Endothelial cell of umbilical vein (primary cell): ENCODE measurements around the gene PHACTR2.

Source experiments
- CTCF ChIP-seq, 2 donors: IDR thresholded peaks; 1 replicate in 1 of 2; 2 replicates in 1 of 2; pipeline ENCODE4 v1.5.1; 2011; ENCODE audit warnings: low read length in 2 of 2, mild to moderate bottlenecking in 2 of 2, moderate library complexity in 2 of 2, control low read depth in 1 of 2, inconsistent platforms in 1 of 2, low read depth in 1 of 2; ENCODE audit not compliant: insufficient read depth in 1 of 2; ENCODE audit errors: extremely low read depth in 1 of 2
- EZH2 ChIP-seq: IDR thresholded peaks from 2 replicates; pipeline ENCODE4 v1.6.1; 2012; ENCODE audit warnings: borderline replicate concordance, low read depth, mild to moderate bottlenecking, moderate library complexity, low read length, inconsistent platforms; ENCODE audit not compliant: severe bottlenecking
- FOS ChIP-seq: IDR thresholded peaks from 2 replicates; pipeline ENCODE4 v1.6.1; 2011; ENCODE audit warnings: mild to moderate bottlenecking, low read length, moderate library complexity, borderline replicate concordance; ENCODE audit not compliant: insufficient read depth
- MAX ChIP-seq: IDR thresholded peaks from 2 replicates; pipeline ENCODE4 v1.6.1; 2011; ENCODE audit not compliant: insufficient read depth, insufficient read length
- MYC ChIP-seq: IDR thresholded peaks from one replicate; pipeline ENCODE4 v1.6.1; 2011; ENCODE audit warnings: mild to moderate bottlenecking, low read depth, low read length
- POLR2A ChIP-seq: IDR thresholded peaks from 2 replicates; pipeline ENCODE4 v1.6.1; 2012; ENCODE audit warnings: low read depth, mild to moderate bottlenecking, control low read depth, low read length
- POLR2AphosphoS5 ChIP-seq: IDR thresholded peaks from 2 replicates; pipeline ENCODE4 v1.6.1; 2012; ENCODE audit warnings: low read depth, mild to moderate bottlenecking, control low read depth, low read length, moderate library complexity; ENCODE audit not compliant: insufficient read depth

DNA sequence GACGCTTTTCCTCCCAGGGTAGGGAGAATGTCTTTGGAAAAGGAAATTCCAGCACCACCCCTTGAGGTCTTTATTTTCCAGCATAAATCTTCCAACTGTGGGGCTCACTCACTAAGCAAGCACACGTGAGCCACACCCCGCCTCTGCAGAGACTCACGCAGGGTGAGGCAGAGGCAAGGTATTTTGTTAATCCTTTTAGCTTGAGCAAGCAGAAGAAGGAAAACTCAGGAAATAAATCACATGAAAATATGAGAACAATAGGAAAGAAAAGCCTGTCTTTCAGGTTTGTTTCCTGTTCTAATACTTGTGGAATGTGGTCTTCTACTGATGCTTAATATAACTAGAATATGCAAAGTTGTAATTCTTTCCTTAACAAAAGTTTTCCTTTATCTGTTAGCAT lies 4.1 kb upstream of the PHACTR2 start:
- no peak for TF ChIP-seq EZH2
- no peak for TF ChIP-seq CTCF (IDR thresholded peaks at IDR 0.05; ENCODE audit: extremely low read depth in 1 of 2, insufficient read depth in 1 of 2, low read depth in 1 of 2, low read length in 2 of 2)
- TF ChIP-seq POLR2AphosphoS5: peak; percentile 65
- no peak for TF ChIP-seq POLR2A
- TF ChIP-seq FOS: peak; percentile 40
- no peak for TF ChIP-seq MYC
- peak; percentile 44 for TF ChIP-seq MAX
